A673 (cell line): ENCODE results near the gene KRTAP5-2. TPM values are rescaled to one million over a fixed set of nuclear protein-coding genes. Genes with fewer than 3 reads are reported as not detected.

Experiments
- BruUV-seq: library from RNA; stranded (reverse); fragments of 400-500 nt; replicated peaks from 2 replicates; lab custom pipeline; 2021; lab: Mats Ljungman, UMichigan
- CTCF ChIA-PET: fragments of 300-600 bp; sonication (Branson Sonifier 250); formaldehyde crosslinking; loops from one replicate; lab custom pipeline; 2022; ENCODE audit warnings: antibody characterized with exemption; lab: Charles Lee
- POLR2A ChIA-PET: fragments of 300-600 bp; sonication (Branson Sonifier 250); formaldehyde crosslinking; loops from one replicate; lab custom pipeline; 2022; ENCODE audit warnings: antibody characterized with exemption; ENCODE audit not compliant: low non-redundant PET; lab: Charles Lee
- DNase-seq: peaks from one replicate; pipeline ENCODE4 v3.0.0-alpha.2; 2015; ENCODE audit warnings: low spot score
- H3K27ac ChIP-seq: fragments of 200-600 bp; sonication (generic); 2 replicates; pipeline ENCODE4 v1.5.1; 2016; ENCODE audit warnings: mixed run types, low read depth, mild to moderate bottlenecking, mixed read lengths, antibody characterized with exemption, low read length; ENCODE audit not compliant: poor library complexity, severe bottlenecking
- H3K27me3 ChIP-seq: fragments of 200-600 bp; sonication (generic); replicated peaks from 2 replicates; pipeline ENCODE4 v1.6.1; 2017; ENCODE audit warnings: mixed run types, low read depth, mild to moderate bottlenecking, mixed read lengths, antibody characterized with exemption, low read length; ENCODE audit not compliant: insufficient read depth, poor library complexity
- H3K36me3 ChIP-seq: fragments of 200-600 bp; sonication (generic); 2 replicates; pipeline ENCODE4 v1.6.1; 2016; ENCODE audit warnings: mixed run types, mild to moderate bottlenecking, mixed read lengths, antibody characterized with exemption, low read length; ENCODE audit not compliant: insufficient read depth, poor library complexity, severe bottlenecking
- H3K4me1 ChIP-seq: fragments of 200-600 bp; sonication (generic); 2 replicates; pipeline ENCODE4 v1.6.1; 2017; ENCODE audit warnings: mixed run types, mild to moderate bottlenecking, mixed read lengths, antibody characterized with exemption, low read length; ENCODE audit not compliant: insufficient read depth, poor library complexity, severe bottlenecking
- H3K4me3 ChIP-seq: fragments of 200-600 bp; sonication (generic); 2 replicates; pipeline ENCODE4 v1.5.1; 2016; ENCODE audit warnings: low read depth, mixed run types, mild to moderate bottlenecking, mixed read lengths, low read length; ENCODE audit not compliant: poor library complexity, severe bottlenecking
- H3K9me3 ChIP-seq: fragments of 200-600 bp; sonication (generic); 2 replicates; pipeline ENCODE4 v1.6.1; 2016; ENCODE audit warnings: mixed run types, low read depth, mild to moderate bottlenecking, mixed read lengths, antibody characterized with exemption, low read length; ENCODE audit not compliant: poor library complexity, severe bottlenecking
- CTCF ChIP-seq: fragments of 300-800, 200-600 bp; sonication (generic); conservative IDR thresholded peaks from 2 replicates; pipeline ENCODE4 v1.5.1; 2017; ENCODE audit warnings: low read depth, mild to moderate bottlenecking, antibody characterized with exemption, low read length, moderate library complexity, mixed read lengths
- EZH2 ChIP-seq: fragments of 200-600 bp; sonication (generic); IDR thresholded peaks from 2 replicates; pipeline ENCODE4 v1.6.1; 2017; ENCODE audit warnings: borderline replicate concordance, low read depth, mild to moderate bottlenecking, mixed read lengths, antibody characterized with exemption, low read length; ENCODE audit not compliant: poor library complexity, severe bottlenecking
- intact Hi-C: fragments of 100-400 bp; cut with micrococcal nuclease; formaldehyde crosslinking; loops from one replicate; pipeline ENCODE4 v1.10.0; 2022; ENCODE audit not compliant: unreplicated experiment
- total RNA-seq: library from RNA; stranded (reverse); gene quantifications from 2 replicates; pipeline ENCODE4 v1.2.3, GENCODE V29; 2021

Gene KRTAP5-2
- total RNA-seq, 1 experiment from 2014 or later: not detected

- no TSS peak for BruUV-seq
- TF ChIP-seq CTCF (no peak), EZH2 (no peak)
- no peaks in the 10 kb centered on the region for H3K36me3 ChIP-seq
Measured at GRCh38 chr11:1623716-1624115, 25.6 kb upstream of the KRTAP5-2 start.

GRCh38 chr11:1622086-1622485 is 24.0 kb upstream of the KRTAP5-2 start, which contains the start of gene KRTAP5-4:
TSS of gene KRTAP5-4 (minus strand) at chr11:1622138. CDS start at chr11:1622093, 45 bp downstream.
- H3K9me3 ChIP-seq: no peaks in the 10 kb centered on the region
- intact Hi-C loops: loop anchor here (10.0 kb wide), 1 partner anchor 77 kb away; no protein-coding TSS in a partner anchor
- TF ChIP-seq EZH2 (no peak), CTCF (no peak)
- CTCF ChIA-PET: no interaction called here
- no peak within 1 kb of the TSS for H3K4me3 ChIP-seq
- H3K27me3 ChIP-seq: no peaks in the 10 kb centered on the region
- H3K4me1 ChIP-seq: no peaks in the 10 kb centered on the region
- no TSS peak for BruUV-seq
- H3K36me3 ChIP-seq: no peaks in the 10 kb centered on the region
- no peak within 1 kb of the TSS for H3K27ac ChIP-seq
- POLR2A ChIA-PET: no interaction called here
- DNase-seq: no peak

More at GRCh38 chr11:1623716-1624115, 25.6 kb upstream of the KRTAP5-2 start:
- H3K27me3 ChIP-seq: no peaks in the 10 kb centered on the region
- no peak overlapping the region for H3K4me3 ChIP-seq
- DNase-seq: no peak
- no peaks in the 10 kb centered on the region for H3K4me1 ChIP-seq
- intact Hi-C loops: loop anchor here (10.0 kb wide), 1 partner anchor 79 kb away; no protein-coding TSS in a partner anchor
- CTCF ChIA-PET: no interaction called here
- H3K27ac ChIP-seq: no peak overlapping the region
- no peaks in the 10 kb centered on the region for H3K9me3 ChIP-seq
- POLR2A ChIA-PET: no interaction called here

- Histone ChIP-seq H3K27ac (no peak overlapping the region), H3K36me3 (no peaks in the 10 kb centered on the region), H3K4me1 (no peaks in the 10 kb centered on the region), H3K9me3 (no peaks in the 10 kb centered on the region), H3K27me3 (no peaks in the 10 kb centered on the region), H3K4me3 (no peak overlapping the region)
- TF ChIP-seq CTCF (no peak), EZH2 (no peak)
- no TSS peak for BruUV-seq
- no peak for DNase-seq
- intact Hi-C loops: no loop called here
- CTCF ChIA-PET: no interaction called here
- POLR2A ChIA-PET: no interaction called here
Measured at GRCh38 chr11:1619449-1619848, 21.4 kb upstream of the KRTAP5-2 start.
